ENCODE data around the gene PGLYRP2. TPM values are rescaled to one million over a fixed set of nuclear protein-coding genes. Genes with fewer than 3 reads are reported as not detected.

Gene PGLYRP2
- polyA plus RNA-seq, 1 experiment, result not detected

- Histone ChIP-seq H3K27me3 (ENCODE audit: control insufficient read depth, insufficient read depth, low read length) (no peaks in the 10 kb centered on the region), H3K36me3 (ENCODE audit: control insufficient read depth, insufficient read depth, low read length) (peaks cover 27% of the 10 kb centered on the region), H3K4me3 (ENCODE audit: low read depth, low read length) (peak overlapping the region; percentile 49)
- CTCF ChIA-PET, result interaction anchor here (0.6 to 2.9 kb wide), 14 partner anchors 9 to 265 kb away, joined by 3 to 11 read pairs (median 4); no protein-coding TSS in a partner anchor
- no peak for DNase-seq (ENCODE audit: low read depth)
- no peak for TF ChIP-seq CTCF (IDR thresholded peaks at IDR 0.05; ENCODE audit: insufficient read depth, low read depth, low read length)
- POLR2A ChIA-PET, result interaction anchor here (0.5 to 1.2 kb wide), 2 partner anchors 41 to 224 kb away, joined by 4 to 6 read pairs; no protein-coding TSS in a partner anchor
These were observed 59.8 kb downstream of the PGLYRP2 start for GRCh38 chr19:15419413-15420025.

Small RNA genes within 50 kb of the gene (small RNA-seq; reads per million reads assigned to genes)
- not detected for gene MIR1470 (ENCODE audit: insufficient read length, low read depth, low replicate concordance)

Other genes with a start within 250 kb of the PGLYRP2 start
- 0.04 and 0.05 TPM in 2 replicates for gene EPHX3, start 247.1 kb downstream of the PGLYRP2 start, polyA plus RNA-seq (2011; rRNA removed)
- 6.1 and 9.5 TPM in 2 replicates for gene BRD4, start 147.0 kb downstream of the PGLYRP2 start, polyA plus RNA-seq (2011; rRNA removed)
- gene AKAP8, start 99.7 kb downstream of the PGLYRP2 start, polyA plus RNA-seq (2011; rRNA removed), result 10.3 and 11.2 TPM in 2 replicates
- gene AKAP8L, start 60.5 kb downstream of the PGLYRP2 start, polyA plus RNA-seq (2011; rRNA removed), result 25.8 and 27.5 TPM in 2 replicates
- gene WIZ, start 29.5 kb downstream of the PGLYRP2 start, polyA plus RNA-seq (2011; rRNA removed), result 7.5 and 10.9 TPM in 2 replicates
- gene RASAL3, start 15.0 kb downstream of the PGLYRP2 start, polyA plus RNA-seq (2011; rRNA removed), result 0.04 TPM in 1 of 2 replicates, not detected in the other
- not detected in 2 replicates for gene CYP4F22, start 29.0 kb upstream of the PGLYRP2 start, polyA plus RNA-seq (2011; rRNA removed)
- gene CYP4F8, start 135.7 kb upstream of the PGLYRP2 start, polyA plus RNA-seq (2011; rRNA removed), result not detected in 2 replicates
- gene CYP4F3, start 161.4 kb upstream of the PGLYRP2 start, polyA plus RNA-seq (2011; rRNA removed), result not detected in 2 replicates
- gene CYP4F12, start 193.6 kb upstream of the PGLYRP2 start, polyA plus RNA-seq (2011; rRNA removed), result not detected in 2 replicates
- gene OR10H2, start 248.5 kb upstream of the PGLYRP2 start, polyA plus RNA-seq (2011; rRNA removed), result not detected in 2 replicates